Left hindlimb (tissue), 1 donor: ENCODE data around the gene ATXN1.

Source experiments
- DNase-seq: peaks from one replicate; pipeline ENCODE4 v3.0.0-alpha.2; 2018

ATXN1 gene

GRCh38 chr6:16696496-16696895 is 64.8 kb downstream of the ATXN1 start:
- no peak for DNase-seq

DNA sequence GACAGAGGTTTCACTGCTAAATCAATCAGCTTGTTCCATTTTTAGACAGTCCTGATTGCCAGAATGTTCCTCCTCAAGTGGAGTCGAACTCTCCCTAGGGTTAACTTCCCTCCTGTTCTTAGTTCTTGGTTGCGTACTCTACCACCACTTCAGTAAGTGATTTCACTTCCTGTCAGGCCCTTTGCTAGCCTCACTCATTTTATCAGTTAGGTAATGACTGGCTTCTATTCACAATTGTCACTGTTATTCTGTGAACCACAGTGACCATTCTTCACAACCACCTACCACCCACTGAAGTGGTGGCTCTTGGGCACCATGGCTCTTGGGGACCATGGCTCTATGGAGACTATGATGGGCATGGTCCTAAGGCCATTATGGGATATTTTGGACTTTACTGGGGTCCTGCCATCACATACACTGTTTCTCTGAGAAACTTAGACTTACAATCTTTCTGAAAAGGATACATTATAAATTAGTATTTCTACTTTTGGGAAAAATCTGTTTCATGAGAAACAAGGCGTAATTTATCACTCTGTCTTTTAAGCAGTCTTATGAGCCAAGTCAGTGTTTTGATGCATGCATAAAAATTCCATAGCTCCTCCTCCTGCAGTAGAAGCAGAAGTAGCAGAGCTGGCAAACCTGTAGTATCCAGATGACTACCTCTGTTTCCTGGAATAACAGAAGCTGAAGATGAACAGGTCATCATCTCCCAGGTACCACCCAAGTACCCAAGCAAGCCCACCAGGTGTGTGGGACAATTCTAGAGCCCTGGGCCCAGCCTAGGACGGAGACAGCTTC is 66.3 kb downstream of the ATXN1 start:
- DNase-seq: no peak

DNA sequence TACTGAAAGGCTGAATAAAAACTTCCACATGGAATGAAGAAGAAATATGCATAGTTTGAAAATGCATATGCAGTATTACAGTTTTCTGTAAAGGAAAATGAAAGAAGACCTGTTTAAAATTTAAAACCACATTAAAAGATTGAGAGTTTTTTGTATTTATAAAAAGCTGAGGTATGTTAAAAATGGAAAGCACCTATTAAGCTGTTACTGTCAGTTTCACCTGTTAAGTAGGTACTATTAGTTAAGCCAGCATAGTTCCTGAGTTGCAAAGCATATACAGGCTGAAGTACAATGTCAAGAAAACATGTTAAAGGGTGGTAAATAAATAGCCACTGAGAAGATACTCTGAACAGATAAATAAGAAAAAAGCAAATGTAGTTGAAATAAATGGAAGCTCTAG is 69.9 kb downstream of the ATXN1 start:
- no peak for DNase-seq

- no peak for DNase-seq
Observed at GRCh38 chr6:16690608-16691142, 70.6 kb downstream of the ATXN1 start.

- DNase-seq: no peak
Observed at GRCh38 chr6:16689788-16690607, 71.3 kb downstream of the ATXN1 start.

DNA sequence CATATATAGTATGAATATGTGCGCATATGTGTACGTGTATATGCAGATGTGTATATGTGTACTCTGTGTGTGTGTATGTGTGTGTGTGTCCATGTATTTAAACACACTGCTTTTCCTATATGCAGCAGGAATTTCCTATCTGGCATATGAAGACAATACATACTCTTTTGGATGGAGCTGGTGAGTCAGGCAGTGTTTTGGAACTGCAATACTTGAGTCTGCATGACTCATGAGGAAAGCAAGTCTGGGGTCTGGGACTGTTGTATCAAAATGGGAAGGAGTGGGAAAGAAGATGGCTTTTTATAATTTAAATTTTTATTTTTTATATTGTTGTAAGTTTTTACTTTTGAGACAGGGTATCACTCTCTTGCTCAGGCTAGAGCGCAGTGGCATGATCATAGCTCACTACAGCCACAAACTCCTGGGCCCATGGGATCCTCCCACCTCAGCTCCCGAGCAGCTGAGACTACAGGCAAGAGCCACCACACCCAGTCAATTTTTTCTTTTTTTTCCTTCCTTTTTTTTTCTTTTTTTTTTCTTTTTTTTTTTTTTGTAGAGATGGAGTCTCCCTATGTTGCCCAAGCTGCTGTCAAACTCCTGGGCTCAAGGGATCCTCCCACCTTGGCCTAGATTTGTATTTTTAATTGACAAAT is 72.2 kb downstream of the ATXN1 start:
- no peak for DNase-seq

DNA sequence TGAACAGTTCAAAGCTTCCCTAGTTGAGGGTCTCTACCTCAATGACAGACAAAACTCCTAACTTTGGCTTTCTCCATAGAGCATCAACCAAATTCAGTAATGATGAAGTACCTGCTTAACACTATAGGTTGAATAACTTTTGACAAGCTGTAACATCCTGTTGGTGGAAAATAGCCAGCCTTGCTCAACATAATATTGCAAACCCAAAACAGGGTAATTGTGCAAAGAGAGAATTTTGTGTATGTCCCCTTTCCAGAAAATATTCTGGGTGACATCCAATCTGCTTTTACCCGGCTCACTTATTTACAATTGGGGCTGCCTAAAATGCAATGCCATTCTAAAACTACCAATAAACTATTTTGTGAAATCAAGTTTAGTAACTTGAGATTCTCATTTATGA is 72.8 kb downstream of the ATXN1 start:
- no peak for DNase-seq

- DNase-seq: no peak
Observed at GRCh38 chr6:16687045-16687444, 74.2 kb downstream of the ATXN1 start.

- DNase-seq: no peak
Observed at GRCh38 chr6:16684896-16685554, 76.2 kb downstream of the ATXN1 start.

GRCh38 chr6:16684195-16684689 is 77.0 kb downstream of the ATXN1 start:
- no peak for DNase-seq

- DNase-seq: no peak
Observed at GRCh38 chr6:16683641-16684194, 77.5 kb downstream of the ATXN1 start.

DNA sequence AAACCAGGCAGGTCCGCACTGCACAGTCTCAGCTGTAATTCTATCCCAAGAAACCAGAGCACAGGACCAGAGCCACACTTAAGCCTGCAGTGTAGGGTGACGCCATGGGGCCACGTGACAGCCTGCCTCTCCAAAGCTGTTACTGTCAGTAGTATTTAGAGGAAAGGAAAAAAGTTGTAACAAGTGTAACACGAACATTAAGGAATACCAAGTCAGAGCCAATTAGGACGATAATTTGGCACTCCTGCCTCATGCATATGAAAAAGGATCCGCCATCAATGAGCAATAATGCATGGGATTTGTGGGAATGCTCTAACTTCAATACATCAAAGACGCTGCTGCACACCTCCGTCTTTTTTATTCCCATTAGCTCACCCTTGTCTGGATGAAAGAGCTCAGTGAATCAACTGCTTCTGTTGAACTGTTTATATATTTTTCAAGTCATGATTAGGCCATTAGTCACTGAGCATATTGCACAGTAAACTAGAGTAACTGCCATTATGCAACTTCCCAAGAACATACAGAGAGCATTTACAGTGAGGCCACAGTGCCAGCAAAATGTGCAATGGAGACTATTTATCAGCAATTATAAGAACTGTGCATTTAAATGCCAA is 79.9 kb downstream of the ATXN1 start:
- DNase-seq: no peak

- no peak for DNase-seq
Observed at GRCh38 chr6:16679050-16679449, 82.2 kb downstream of the ATXN1 start.

DNA sequence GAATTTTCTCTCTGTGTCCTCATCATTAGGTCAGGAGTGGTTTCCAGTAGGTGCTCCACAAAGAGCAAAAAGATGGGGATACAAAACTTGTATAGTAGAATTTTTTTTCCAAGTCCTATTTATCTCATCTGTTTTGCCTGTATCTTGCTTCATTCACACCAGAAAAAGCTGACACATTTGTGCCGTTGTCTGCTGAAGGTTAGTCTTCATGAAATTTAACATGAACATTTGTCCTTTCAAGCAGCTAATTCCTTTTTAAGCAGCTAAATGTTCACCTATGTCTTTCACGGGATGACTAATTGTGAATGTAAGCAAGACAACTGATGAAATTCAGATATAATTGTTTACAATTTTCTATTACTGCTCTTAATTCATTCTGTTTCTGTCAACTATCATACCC is 83.8 kb downstream of the ATXN1 start:
- no peak for DNase-seq

DNA sequence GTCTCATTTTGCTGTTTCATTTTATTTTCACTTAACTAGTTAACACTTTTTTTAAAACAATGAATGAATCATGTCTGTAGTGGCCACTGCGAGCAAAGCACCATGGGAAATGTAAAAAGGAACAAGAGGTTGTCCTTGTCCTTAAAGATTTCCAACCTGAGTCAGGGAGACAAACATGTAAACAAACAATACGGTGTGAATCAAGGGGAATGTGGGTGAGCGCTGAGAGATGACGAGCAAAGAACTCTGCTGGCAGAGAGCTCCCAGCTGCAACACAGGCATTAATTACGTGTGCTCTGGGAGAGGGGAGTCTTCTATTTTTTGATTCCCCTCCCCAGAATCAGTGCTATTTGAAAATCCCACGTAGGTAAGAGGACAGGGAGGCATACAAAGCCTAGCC is 84.3 kb downstream of the ATXN1 start:
- DNase-seq: no peak

DNA sequence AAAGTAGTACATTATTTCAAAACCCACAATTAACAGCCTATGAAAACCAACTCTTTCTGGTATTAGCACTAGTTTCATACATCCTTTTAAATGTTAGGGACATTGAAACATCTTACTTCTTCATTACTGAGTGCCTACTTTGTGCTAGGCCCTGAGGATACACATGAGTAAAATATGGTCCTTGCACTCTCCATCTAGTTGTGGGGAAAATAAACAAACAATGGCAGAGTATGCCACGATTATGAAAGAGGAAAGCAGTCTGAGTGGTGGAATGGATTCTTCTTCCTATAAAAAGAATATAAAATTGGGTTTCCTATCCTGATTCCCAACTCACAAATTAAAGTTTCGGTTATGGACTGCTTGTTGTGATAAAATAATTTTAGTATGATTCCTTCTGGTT is 84.9 kb downstream of the ATXN1 start:
- DNase-seq: no peak

- DNase-seq: no peak
Observed at GRCh38 chr6:16674801-16675392, 86.4 kb downstream of the ATXN1 start.

GRCh38 chr6:16673011-16673797 is 88.1 kb downstream of the ATXN1 start:
- no peak for DNase-seq

DNA sequence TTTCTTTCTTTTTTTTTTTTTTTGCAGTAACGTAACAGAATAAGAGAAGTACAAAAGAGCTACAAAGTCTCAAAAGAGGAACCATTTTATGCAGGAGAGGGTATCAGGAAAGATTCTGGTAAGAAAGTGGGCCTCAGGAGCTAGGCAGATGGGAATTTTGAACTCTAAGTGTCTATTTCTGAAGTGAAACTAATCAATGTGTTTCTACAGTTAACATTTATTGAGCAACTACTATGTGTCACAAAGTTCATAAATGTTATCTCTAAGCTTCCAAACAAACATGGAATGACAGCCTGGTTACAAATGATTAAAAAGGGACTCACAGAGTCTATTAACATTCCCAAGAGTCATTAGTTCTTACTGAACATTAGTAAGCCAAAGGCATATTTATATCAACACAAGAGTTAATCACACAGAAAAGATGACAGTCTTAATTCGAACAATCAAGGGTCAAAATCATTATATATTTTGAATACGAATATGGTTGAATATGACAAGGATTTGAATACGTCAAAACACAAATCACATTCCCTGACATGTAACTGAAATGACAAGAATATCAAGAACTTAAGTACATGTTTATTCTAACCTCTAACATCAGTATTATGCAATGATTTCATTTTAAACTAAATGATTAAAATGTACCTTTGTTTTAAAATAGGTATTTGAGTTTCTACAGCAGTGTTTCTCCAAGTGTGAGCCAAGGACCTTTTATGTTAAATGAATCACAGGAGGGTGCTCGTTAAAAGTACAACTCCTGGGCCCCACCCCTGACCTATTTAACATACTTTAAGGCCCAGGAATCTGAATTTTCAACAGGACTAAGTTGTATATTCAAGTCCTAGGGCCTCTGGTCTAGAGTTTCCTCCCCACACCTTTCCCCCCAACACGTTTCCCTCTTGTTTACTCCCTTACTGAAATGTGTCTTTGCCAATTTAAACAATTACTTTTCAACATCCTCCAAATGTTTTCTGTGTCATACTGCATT is 89.7 kb downstream of the ATXN1 start:
- no peak for DNase-seq
